ENCODE data around the gene PAX8. TPM values are rescaled to one million over a fixed set of nuclear protein-coding genes. Genes with fewer than 3 reads are reported as not detected.
A peak's percentile ranks its signal among the peaks of the same experiment; 100 is the strongest.

PAX8 gene
- total RNA-seq, 1 experiment from 2014 or later = 1.8 TPM

DNA sequence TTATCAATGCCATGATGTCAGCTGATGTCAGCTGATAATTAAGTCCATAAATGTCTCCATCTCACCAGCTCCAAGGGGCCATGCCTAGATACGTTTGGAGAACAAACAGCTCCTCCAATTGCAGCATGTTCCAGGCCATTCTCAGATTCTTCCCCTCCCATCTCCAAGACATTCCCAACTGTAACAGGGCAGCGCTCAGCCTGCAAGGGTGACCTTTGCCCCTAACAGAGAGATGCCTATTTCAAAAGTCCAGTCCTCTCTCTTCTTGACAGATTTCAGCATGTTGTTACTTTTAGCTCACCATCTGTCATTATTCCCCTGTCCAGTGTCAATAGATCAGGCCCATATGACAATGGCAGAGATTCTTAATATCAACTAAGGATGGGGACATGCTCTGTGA lies 95.0 kb downstream of the PAX8 start:
- no peak for DNase-seq (ENCODE audit: low spot score)

DNA sequence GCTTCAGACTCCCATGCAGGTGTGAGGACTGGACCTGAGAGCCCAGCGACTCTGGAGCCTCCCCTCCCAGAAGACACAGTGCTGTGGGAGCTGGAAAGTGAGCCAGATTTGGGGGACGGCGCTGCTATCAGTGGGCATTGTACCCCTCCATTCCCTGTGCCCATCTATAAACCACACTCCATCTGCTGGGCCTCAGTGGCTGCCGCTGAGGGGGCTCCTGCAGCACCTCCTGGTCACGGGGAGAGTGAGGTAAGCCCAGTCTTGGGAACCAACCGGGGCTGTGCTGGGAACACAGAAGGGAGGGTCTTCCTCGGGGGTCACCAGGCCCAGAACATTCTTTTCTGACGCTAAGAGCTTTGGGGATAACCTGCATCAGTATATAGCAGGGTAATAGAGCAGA lies 95.5 kb downstream of the PAX8 start:
- no peak for DNase-seq (ENCODE audit: low spot score)

DNA sequence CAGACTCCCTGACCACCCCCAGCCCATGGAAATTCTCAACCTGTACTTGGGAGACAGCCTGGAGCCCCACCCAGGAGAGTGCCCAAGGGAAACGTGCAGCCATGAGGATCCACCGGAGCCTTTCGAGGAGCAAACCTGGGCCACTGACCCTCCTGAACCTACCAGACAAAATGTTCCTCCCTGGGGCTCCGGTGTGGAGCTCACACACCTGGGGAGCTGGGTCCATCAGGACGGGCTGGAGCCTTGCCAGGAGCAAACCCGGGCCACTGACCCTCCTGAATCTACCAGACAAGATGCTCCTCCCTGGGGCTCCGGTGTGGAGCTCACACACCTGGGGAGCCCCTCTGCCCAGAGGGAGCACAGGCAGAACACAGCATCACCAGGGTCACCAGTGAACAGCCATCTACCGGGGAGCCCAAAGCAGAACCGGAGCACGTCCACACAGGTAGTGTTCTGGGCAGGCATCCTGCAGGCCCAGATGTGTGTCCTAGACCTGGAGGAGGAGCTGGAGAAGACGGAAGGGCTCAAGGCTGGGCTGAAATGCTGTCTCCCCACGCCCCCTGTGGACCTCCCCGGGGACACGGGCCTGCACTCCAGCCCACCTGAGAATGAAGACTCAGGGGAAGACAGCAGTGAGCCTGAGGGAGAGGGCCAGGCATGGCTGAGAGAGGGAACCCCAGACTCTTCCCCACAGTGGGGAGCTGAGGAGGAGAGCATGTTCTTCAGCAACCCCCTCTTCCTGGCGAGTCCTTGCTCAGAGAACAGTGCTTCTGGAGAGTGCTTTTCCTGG lies 96.1 kb downstream of the PAX8 start:
- no peak for DNase-seq (ENCODE audit: low spot score)

DNA sequence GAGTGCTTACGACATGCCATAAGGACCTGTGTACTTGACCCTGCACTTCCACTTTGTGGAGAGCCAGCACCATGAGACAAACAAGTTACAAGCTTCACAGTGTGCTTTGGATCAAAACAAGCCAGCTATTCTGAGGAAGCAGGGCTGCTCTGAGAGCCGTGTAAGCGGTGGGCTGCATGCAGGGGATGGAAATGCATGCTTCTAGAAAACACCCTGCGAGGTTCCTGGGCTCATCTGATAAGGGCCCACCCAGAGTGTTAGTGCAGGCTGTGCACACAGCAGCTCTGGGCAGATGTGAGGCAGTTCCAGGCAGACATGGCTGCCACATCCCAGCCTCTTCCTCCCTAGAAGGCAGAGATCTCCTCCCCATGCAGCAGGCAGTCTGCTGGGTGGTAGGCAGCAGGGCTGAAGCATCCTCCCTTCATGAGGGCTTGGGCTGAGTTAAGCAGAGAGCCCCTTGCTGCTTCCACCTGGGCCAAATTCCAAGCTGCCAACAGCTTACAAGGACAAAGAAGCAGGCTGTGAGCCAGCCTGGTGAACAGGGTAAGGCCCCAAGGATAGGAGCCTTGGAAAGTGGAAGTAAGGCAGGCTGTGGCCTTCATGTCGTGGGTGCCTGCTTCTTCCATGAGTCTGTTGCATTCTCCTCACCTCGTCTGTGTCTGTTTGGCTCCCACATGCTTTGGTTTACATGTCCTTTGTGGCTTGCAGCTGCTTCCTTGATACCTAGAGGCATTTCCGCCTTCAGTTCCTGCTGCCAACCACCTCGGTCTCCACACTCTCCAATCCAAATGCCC lies 97.3 kb downstream of the PAX8 start:
- DNase-seq (ENCODE audit: low spot score) = no peak

DNA sequence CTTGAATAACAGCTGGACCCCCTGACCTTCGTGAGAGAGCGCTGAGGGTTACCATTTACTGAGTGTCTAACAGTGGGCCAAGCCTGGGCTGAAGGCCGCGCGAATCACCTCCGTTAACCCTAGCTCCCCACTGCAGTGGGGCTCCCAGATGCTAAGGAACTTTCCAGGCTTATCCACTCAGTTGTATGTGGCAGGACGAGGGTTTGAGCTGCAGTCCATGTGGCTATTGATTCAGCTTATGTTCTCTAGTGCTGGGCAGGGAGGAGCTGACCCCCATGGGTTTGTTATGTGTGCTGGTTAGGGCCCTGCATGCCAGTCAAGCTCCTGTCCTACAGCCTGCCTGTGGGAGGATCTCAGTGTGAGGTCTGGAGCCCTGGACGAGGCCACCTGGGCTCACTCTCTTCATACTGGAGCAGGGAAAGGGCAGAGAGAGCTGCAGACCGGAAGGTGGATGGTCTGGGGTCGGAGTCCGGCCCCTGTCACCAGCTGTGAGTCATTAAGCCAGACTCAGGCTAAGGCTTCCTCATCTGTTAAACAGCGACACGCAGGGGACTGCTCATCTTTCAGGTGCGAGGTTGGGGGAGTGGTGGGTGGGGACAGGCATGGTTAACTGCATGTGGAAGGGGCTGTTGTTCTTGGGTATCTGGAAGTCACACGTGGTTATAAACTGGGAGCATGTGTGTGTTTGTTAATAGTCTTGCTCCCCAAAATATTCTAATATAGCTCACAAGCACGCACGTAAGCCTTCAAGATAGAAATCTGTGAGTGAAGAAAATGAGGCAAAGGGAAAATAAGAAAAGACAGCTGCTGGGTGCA lies 98.4 kb downstream of the PAX8 start:
- DNase-seq (ENCODE audit: low spot score) = no peak

DNA sequence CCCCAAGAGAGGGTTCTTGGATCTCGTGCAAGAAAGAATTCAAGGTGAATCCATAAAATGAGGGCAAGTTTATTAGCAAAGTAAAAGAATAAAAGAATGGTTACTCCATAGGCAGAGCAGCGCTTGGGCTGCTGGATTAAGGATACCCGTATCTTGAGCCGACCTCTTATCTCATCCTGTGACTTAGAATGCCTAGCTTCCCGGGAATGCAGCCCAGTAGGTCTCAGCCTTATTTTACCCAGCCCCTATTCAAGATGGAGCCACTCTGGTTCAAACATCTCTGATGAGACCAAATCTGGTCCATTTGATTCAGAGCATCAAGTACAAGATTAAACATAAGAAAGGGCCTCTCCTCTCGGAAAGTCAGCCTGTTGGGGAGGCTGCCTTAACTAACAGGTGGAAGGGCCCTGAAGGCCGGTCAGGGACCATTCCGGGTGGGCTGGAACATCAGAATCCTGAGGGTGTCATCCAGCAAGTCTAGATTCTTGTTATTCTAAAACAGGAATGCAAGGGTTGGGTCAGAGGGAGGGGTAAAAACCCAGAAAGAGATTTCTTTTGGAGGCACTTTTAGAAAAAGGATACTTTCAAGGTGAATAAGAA lies 99.2 kb downstream of the PAX8 start:
- no peak for DNase-seq (ENCODE audit: low spot score)

GRCh38 chr2:113178891-113179290 lies 99.8 kb downstream of the PAX8 start:
- DNase-seq (ENCODE audit: low spot score) = no peak

GRCh38 chr2:113178069-113178746 lies 100.5 kb downstream of the PAX8 start:
- DNase-seq (ENCODE audit: low spot score) = no peak

DNA sequence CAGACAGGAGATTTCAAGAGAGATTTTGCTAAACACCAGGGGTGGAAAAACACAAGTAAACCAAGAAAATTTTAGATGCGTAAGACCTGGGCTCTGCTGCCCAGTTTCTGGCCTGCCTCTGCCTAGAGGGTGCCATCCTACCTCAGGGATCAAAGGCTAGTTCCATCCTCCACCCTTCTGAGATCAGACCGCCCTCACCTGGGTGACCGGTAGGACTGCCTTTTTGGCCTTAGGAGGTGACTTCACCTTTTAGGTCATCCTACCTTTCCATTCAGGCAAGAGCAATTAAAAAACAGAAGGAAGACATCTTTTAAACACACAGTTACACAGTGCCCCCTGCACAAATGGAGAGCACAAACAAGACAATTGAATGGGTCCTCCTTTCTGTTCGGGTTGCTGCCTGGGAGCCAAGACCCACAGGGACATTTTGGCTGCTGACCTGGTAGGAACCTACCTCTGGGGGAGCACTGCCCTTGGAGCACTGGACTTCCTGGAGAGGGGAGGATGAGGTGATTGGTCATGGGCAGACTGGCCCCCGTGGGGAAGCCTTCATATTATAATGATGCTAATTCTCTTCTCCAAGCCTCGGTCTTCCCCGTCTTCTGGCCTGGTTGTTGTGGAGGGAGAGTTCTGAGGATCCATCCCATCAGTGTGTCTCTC lies 101.9 kb downstream of the PAX8 start:
- DNase-seq (ENCODE audit: low spot score) = no peak

GRCh38 chr2:113175736-113176695 lies 102.7 kb downstream of the PAX8 start:
- no peak for DNase-seq (ENCODE audit: low spot score)

DNA sequence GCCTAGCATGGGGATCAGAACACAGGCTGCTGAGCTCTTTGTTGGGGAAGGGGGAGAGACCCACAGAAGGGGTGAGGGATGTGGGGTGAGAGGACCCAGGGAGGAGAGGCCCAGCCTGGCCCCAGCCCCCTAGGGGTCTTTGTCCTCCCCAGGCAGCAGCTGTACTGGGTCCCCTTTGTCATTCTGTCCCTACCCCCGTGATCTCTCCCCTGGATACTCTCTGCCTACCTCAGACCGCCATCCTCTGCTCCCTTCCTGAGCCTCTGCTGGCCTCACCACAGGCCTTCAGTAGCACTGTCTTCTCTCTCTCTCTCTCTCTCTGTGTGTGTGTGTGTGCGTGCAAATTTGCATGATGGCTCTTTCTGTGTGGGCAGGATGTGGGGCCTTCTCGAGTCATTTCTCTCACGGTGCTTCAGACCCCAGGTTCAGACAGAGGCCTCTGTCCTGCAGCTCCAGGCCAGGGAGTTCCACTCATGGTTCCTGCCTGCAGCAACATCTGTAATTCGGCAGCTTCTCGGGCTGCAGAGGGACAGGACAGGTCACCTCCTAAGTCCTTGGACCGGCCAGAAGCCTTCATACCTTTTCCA lies 103.6 kb downstream of the PAX8 start:
- DNase-seq (ENCODE audit: low spot score) = no peak

DNA sequence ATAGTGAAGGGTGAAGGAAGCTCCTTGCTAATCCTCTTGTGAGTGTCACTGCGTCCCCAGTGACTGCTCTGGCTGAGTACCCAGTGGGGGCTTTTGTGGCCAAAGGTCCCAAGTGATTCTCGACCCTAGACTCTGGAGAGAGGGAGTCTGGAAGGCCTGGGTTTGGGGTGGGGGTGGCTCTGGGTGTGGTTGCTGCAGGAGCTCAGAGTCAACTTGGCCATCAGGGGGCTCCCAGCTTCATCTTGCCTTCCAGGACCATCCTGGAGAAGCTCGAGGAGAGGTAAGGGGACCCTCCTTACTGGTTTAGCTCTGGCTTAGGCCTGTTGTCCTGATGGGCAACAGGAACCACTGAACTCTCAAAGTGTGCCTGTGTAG lies 104.4 kb downstream of the PAX8 start:
- DNase-seq (ENCODE audit: low spot score) = no peak

DNA sequence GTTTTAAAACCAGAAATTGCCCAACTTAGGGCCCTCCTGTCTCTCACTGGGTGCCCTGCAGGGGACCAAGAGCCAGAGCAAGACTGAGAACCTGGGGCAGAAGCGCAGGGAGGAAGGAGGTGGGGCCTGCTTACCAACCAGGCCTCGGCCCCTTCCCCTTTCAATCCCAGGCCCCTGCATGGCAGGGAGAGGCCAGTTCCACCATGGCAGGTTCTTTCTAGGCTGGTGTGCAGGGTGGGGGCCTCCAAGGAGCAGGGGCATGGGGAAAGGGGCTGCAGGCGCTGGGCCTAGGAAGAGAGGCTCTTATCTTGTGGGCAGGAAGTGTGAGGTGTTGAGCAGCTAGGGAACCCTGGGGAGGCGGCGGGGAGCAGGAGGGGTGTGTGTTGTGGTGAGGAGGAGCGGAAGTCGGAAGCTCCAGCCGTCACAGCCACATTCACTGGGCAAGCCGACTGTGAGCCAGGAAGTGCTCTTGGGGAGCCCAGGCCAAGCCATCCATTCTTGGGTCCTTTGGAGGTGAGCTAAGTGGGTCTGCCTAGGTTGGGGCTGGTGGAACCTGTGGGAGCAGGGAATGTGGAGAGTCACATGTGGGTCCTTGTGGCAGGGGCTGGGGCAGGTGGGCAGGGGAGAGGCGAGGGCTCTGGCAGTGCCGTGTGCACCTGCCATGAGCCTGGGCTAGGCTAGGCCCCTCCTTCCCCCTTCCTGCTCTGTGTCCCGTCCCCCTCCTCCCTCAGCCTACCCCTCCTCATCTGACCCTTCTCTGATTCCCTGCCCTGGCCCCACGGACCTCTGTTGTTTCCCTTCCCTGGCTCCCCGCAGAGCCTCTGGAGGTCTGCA lies 105.0 kb downstream of the PAX8 start, which contains the start of gene PSD4:
Gene PSD4 (plus strand): TSS at position 430 of the 834 bp plus-strand sequence. CDS start 8,486 bp downstream, outside the sequence.
- DNase-seq (ENCODE audit: low spot score) = peak; percentile 62

DNA sequence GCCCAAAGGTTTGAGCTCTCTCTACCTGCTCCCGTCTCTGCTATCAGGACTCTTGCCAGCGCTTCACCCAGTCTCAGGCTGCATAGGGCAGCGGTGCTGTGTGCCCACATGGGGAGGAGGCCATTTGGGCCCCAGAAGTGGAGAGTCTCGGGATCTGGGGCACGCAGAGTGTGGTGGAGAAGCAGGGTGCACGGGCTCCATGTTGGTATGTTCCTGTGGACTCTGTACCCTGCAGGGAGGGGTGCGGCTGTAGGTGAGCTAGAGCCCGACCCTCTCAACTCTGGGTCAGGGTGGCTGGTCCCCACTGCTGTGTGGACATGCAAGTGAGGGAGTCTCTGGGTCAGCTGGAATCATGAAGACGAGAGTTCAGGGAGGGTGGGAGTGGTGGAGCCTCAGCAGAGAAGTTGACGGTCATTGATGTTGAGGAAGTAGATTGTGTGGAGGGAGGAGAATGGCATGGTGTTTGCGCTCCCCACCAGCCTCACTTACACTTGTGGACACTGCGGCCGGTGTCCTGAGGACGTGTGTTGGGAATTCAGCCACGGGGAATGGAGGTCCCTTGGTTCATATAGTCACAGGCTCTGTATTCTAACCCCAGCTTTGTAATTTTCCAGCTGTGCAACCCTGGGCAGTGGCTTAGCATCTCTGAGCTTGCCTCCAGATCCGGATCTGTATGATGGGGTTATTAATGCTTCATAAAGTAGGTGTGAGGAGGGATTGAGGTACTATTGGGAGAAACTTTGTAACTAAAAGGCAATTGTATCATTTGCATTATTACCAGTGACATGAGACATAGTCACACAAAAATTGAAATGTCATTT lies 105.8 kb downstream of the PAX8 start:
- no peak for DNase-seq (ENCODE audit: low spot score)

GRCh38 chr2:113171334-113172075 lies 107.2 kb downstream of the PAX8 start:
- no peak for DNase-seq (ENCODE audit: low spot score)

GRCh38 chr2:113169586-113169985 lies 109.1 kb downstream of the PAX8 start:
- no peak for DNase-seq (ENCODE audit: low spot score)
